B cell (primary cell): Measurements from ENCODE around the gene BCL7B. TPM values are rescaled to one million over a fixed set of nuclear protein-coding genes. Genes with fewer than 3 reads are reported as not detected.

Experiments
- ATAC-seq: fragments of 200-7000 bp; cut with Tn5 transposase; one replicate; pipeline ENCODE4 v1.10.0; 2021; ENCODE audit warnings: low read depth, mild to moderate bottlenecking, moderate number of reproducible peaks, moderate library complexity
- CTCF ChIA-PET: fragments of 350-600 bp; sonication (Branson Sonifier 250); formaldehyde crosslinking; loops from one replicate; lab custom pipeline; 2021; ENCODE audit warnings: antibody characterized with exemption, inconsistent platforms; lab: Charles Lee
- POLR2A ChIA-PET: fragments of 350-600 bp; sonication (Branson Sonifier 250); formaldehyde crosslinking; loops from one replicate; lab custom pipeline; 2021; ENCODE audit warnings: antibody characterized with exemption; lab: Charles Lee
- DNase-seq: peaks from one replicate; pipeline ENCODE4 v3.0.0; 2013
- H2AFZ ChIP-seq: 2 replicates; pipeline ENCODE4 v1.6.1; 2012; ENCODE audit warnings: mild to moderate bottlenecking, low read depth, low read length; ENCODE audit not compliant: insufficient read depth, poor library complexity, severe bottlenecking
- H3K27ac ChIP-seq, 2 donors: 1 replicate in 1 of 2; 2 replicates in 1 of 2; pipeline ENCODE4 v1.5.1; 2012 to 2013; ENCODE audit warnings: low read length in 2 of 2, mild to moderate bottlenecking in 2 of 2, moderate library complexity in 1 of 2
- H3K27me3 ChIP-seq, 4 experiments: fragments of 200-600 bp in 1 of 4; sonication (generic) in 1 of 4; replicated peaks in 1 of 4; 1 replicate in 2 of 4; 2 replicates in 2 of 4; pipeline versions ENCODE4 v1.6.1 to v1.7.0; 2013 to 2016; ENCODE audit warnings: low read length in 3 of 4, mild to moderate bottlenecking in 2 of 4, mixed read lengths in 1 of 4, moderate library complexity in 1 of 4; ENCODE audit not compliant: insufficient read depth in 4 of 4, control insufficient read depth in 3 of 4; ENCODE audit errors: control extremely low read depth in 1 of 4
- H3K36me3 ChIP-seq, 2 experiments: replicated peaks in 1 of 2; 1 replicate in 1 of 2; 2 replicates in 1 of 2; pipeline versions ENCODE4 v1.6.1 to v1.7.1; 2013; ENCODE audit warnings: low read length in 1 of 2; ENCODE audit not compliant: insufficient read depth in 2 of 2, control insufficient read depth in 1 of 2; ENCODE audit errors: control extremely low read depth in 1 of 2, extremely low read depth in 1 of 2
- H3K4me1 ChIP-seq, 2 donors: fragments of 200-600 bp in 1 of 2; sonication (generic) in 1 of 2; 1 replicate in 1 of 2; 2 replicates in 1 of 2; pipeline versions ENCODE4 v1.5.1 to v1.6.1; 2013 to 2017; ENCODE audit warnings: low read length in 2 of 2; ENCODE audit not compliant: control insufficient read depth in 2 of 2, insufficient read depth in 2 of 2
- H3K4me2 ChIP-seq: replicated peaks from 2 replicates; pipeline ENCODE3; 2012; ENCODE audit warnings: mild to moderate bottlenecking, low read depth, low read length; ENCODE audit not compliant: poor library complexity, severe bottlenecking
- H3K4me3 ChIP-seq, 5 experiments: fragments of 200-600 bp in 1 of 5; sonication (generic) in 1 of 5; 1 replicate in 3 of 5; 2 replicates in 2 of 5; pipeline versions ENCODE4 v1.5.1 to v1.7.0; 2011 to 2016; ENCODE audit warnings: low read length in 4 of 5, mild to moderate bottlenecking in 4 of 5, low read depth in 2 of 5, control low read depth in 1 of 5, moderate library complexity in 1 of 5; ENCODE audit not compliant: insufficient read depth in 1 of 5; ENCODE audit errors: control extremely low read depth in 1 of 5, extremely low read depth in 1 of 5
- H3K79me2 ChIP-seq: fragments of 200-600 bp; sonication (generic); one replicate; pipeline ENCODE4 v1.6.0; 2016; ENCODE audit warnings: low read length; ENCODE audit not compliant: control insufficient read depth, insufficient read depth
- H3K9ac ChIP-seq: fragments of 200-600 bp; sonication (generic); 2 replicates; pipeline ENCODE4 v1.6.1; 2017; ENCODE audit warnings: mild to moderate bottlenecking, low read length, moderate library complexity
- H3K9me3 ChIP-seq, 3 donors: one replicate each; pipeline versions ENCODE4 v1.6.1 to v1.7.1; 2013; ENCODE audit warnings: low read length in 2 of 3; ENCODE audit not compliant: control insufficient read depth in 2 of 3, insufficient read depth in 1 of 3; ENCODE audit errors: control extremely low read depth in 1 of 3
- H4K20me1 ChIP-seq: 2 replicates; pipeline ENCODE4 v1.6.0; 2012; ENCODE audit warnings: mild to moderate bottlenecking, low read length; ENCODE audit not compliant: insufficient read depth, control insufficient read depth, poor library complexity, severe bottlenecking
- H3K27ac Mint-ChIP-seq: one replicate; pipeline ENCODE4 v1.8.0; 2021; ENCODE audit warnings: mixed read lengths
- H3K27me3 Mint-ChIP-seq: one replicate; pipeline ENCODE4 v1.8.0; 2021; ENCODE audit warnings: mixed read lengths
- H3K4me1 Mint-ChIP-seq: one replicate; pipeline ENCODE4 v1.8.0; 2021; ENCODE audit warnings: mixed read lengths
- H3K4me3 Mint-ChIP-seq: one replicate; pipeline ENCODE4 v1.8.0; 2021; ENCODE audit warnings: mixed read lengths
- H3K9me3 Mint-ChIP-seq: one replicate; pipeline ENCODE4 v1.8.0; 2022; ENCODE audit warnings: mixed read lengths; ENCODE audit not compliant: insufficient read depth
- CTCF ChIP-seq: fragments of 200-600 bp; IDR thresholded peaks from one replicate; pipeline ENCODE4 v1.8.0; 2022; ENCODE audit warnings: antibody characterized with exemption, mild to moderate bottlenecking
- EZH2 ChIP-seq: IDR thresholded peaks from 2 replicates; pipeline ENCODE4 v1.6.1; 2012; ENCODE audit warnings: borderline replicate concordance, low read depth, mild to moderate bottlenecking, moderate library complexity, low read length; ENCODE audit not compliant: insufficient read depth, poor library complexity, severe bottlenecking
- WGBS: methylation state at CpG from one replicate; pipeline ENCODE4 v1.1.5; 2013; ENCODE audit warnings: missing lambda C conversion rate; ENCODE audit not compliant: insufficient coverage; 5-methylcytosine and 5-hydroxymethylcytosine counted together
- intact Hi-C: fragments of 100-400 bp; cut with micrococcal nuclease; formaldehyde crosslinking; loops from one replicate; pipeline ENCODE4 v1.10.0; 2022
- polyA plus RNA-seq: library from polyadenylated mRNA; depleted of rRNA; stranded (reverse); fragments of >200 nt; gene quantifications from 2 replicates; pipeline ENCODE4 v1.2.3, GENCODE V29; 2012
- total RNA-seq, 2 donors: library from RNA; stranded (reverse); fragments of 120-200 nt in 1 of 2; gene quantifications; 1 replicate in 1 of 2; 2 replicates in 1 of 2; pipeline versions ENCODE4 v1.2.3 to v1.2.4, GENCODE V29; 2013 to 2022

Gene BCL7B
- total and polyA plus RNA-seq, 2 donors (not counting 1 experiment from before 2014, with no cell fraction given), result 61.9 to 69.8 TPM

GRCh38 chr7:73549176-73549575 is 8.3 kb downstream of the BCL7B start:
- Histone ChIP-seq H3K27me3 (no peaks in the 10 kb centered on the region), H3K4me1 (no peaks in the 10 kb centered on the region), H3K27ac (no peak overlapping the region), H3K4me3 (no peak overlapping the region), H3K36me3 (peaks cover 0 to 43% of the 10 kb centered on the region in 2 experiments), H2AFZ (no peak overlapping the region), H4K20me1 (peaks cover 88% of the 10 kb centered on the region), H3K79me2 (peaks cover 91% of the 10 kb centered on the region), H3K9me3 (no peaks in the 10 kb centered on the region), H3K4me2 (no peak overlapping the region), H3K9ac (no peak overlapping the region)
- Mint-ChIP-seq H3K4me3 (no peak overlapping the region), H3K27ac (peak overlapping the region; percentile 5), H3K4me1 (peaks cover 11% of the 10 kb centered on the region), H3K27me3 (no peaks in the 10 kb centered on the region), H3K9me3 (no peaks in the 10 kb centered on the region)
- ATAC-seq (no peak), DNase-seq (no peak)
- ChIA-PET POLR2A (interaction anchor here (0.7 kb wide), 1 partner anchor 27 kb away, joined by 3 read pairs; the partner anchor contains the start of gene BAZ1B), CTCF (interaction anchor here (1.3 kb wide), 1 partner anchor 58 kb away, joined by 3 read pairs; no protein-coding TSS in a partner anchor)
- TF ChIP-seq EZH2 (no peak), CTCF (no peak)
- intact Hi-C loops, result no loop called here
- no CpG with 5 or more reads among the region's 4 CpGs for WGBS

GRCh38 chr7:73547841-73548240 is 9.6 kb downstream of the BCL7B start:
- no peak for ATAC-seq
- ChIA-PET POLR2A (no interaction called here), CTCF (interaction anchor here (0.6 to 2.0 kb wide), 2 partner anchors 9 to 191 kb away, joined by 3 to 4 read pairs; no protein-coding TSS in a partner anchor)
- Histone ChIP-seq H3K9ac (no peak overlapping the region), H3K4me2 (no peak overlapping the region), H3K36me3 (peaks cover 0 to 44% of the 10 kb centered on the region in 2 experiments), H3K4me1 (no peaks in the 10 kb centered on the region), H2AFZ (no peak overlapping the region), H3K9me3 (no peaks in the 10 kb centered on the region), H3K4me3 (no peak overlapping the region), H3K79me2 (peaks cover 91% of the 10 kb centered on the region), H3K27ac (no peak overlapping the region), H4K20me1 (peaks cover 85% of the 10 kb centered on the region), H3K27me3 (no peaks in the 10 kb centered on the region)
- intact Hi-C loops, result no loop called here
- Mint-ChIP-seq H3K4me1 (peaks cover 9% of the 10 kb centered on the region), H3K4me3 (no peak overlapping the region), H3K9me3 (no peaks in the 10 kb centered on the region), H3K27ac (no peak overlapping the region), H3K27me3 (no peaks in the 10 kb centered on the region)
- DNase-seq, result no peak
- WGBS, result 97% methylated on average over 5 of the region's 9 CpGs
- TF ChIP-seq EZH2 (no peak), CTCF (no peak)
